Liver (tissue), 3 donors: ENCODE results near the gene SLC28A2.

Source experiments
- FOXA1 ChIP-seq: IDR thresholded peaks from 2 replicates; pipeline ENCODE4 v1.6.1; 2016; ENCODE audit warnings: antibody characterized with exemption
- HNF4G ChIP-seq: IDR thresholded peaks from 2 replicates; pipeline ENCODE4 v1.6.1; 2016; ENCODE audit warnings: antibody characterized with exemption
- JUND ChIP-seq, 2 donors: IDR thresholded peaks; 2 replicates each; pipeline ENCODE4 v1.6.1; 2016; ENCODE audit warnings: antibody characterized with exemption in 2 of 2
- RAD21 ChIP-seq, 2 donors: IDR thresholded peaks; 2 replicates each; pipeline ENCODE4 v1.6.1; 2016; ENCODE audit warnings: antibody characterized with exemption in 2 of 2, mild to moderate bottlenecking in 2 of 2
- SP1 ChIP-seq: IDR thresholded peaks from 2 replicates; pipeline ENCODE4 v1.6.1; 2018; ENCODE audit warnings: antibody characterized with exemption, mild to moderate bottlenecking
- YY1 ChIP-seq: IDR thresholded peaks from 2 replicates; pipeline ENCODE4 v1.6.1; 2016; ENCODE audit warnings: antibody characterized with exemption, mild to moderate bottlenecking
- TF ChIP-seq, protein P1 (sequence below): fragments of 150-350 bp; IDR thresholded peaks from 2 replicates; pipeline ENCODE4 v1.5.1; 2017; ENCODE audit warnings: improper control_type of control experiment, low read depth, low read length; ENCODE audit not compliant: missing input control
- TF ChIP-seq, protein P2 (sequence below): IDR thresholded peaks from 2 replicates; pipeline ENCODE4 v1.6.1; 2016; ENCODE audit warnings: antibody characterized with exemption, mild to moderate bottlenecking
- TF ChIP-seq, protein P3 (sequence below): IDR thresholded peaks from 2 replicates; pipeline ENCODE4 v1.6.1; 2016; ENCODE audit warnings: antibody characterized with exemption
- donor health status: healthy.
- donor health status: healthy.

DNA sequence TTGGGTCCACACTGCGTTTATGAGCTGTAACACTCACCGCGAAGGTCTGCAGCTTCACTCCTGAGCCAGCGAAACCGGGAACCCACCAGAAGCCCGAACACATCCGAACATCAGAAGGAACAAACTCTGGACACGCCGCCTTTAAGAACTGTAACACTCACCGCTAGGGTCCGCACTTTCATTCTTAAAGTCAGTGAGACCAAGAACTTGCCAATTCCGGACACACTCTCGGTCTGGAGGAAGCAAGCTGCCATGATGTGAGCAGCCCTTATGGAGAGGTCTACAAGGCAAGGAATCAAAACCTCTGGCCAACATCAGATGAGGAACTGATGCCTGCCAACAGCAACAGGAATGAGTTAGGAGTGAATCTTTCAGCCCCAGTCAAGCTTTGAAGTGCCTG is 62.9 kb downstream of the SLC28A2 start:
- TF ChIP-seq, protein P1, sequence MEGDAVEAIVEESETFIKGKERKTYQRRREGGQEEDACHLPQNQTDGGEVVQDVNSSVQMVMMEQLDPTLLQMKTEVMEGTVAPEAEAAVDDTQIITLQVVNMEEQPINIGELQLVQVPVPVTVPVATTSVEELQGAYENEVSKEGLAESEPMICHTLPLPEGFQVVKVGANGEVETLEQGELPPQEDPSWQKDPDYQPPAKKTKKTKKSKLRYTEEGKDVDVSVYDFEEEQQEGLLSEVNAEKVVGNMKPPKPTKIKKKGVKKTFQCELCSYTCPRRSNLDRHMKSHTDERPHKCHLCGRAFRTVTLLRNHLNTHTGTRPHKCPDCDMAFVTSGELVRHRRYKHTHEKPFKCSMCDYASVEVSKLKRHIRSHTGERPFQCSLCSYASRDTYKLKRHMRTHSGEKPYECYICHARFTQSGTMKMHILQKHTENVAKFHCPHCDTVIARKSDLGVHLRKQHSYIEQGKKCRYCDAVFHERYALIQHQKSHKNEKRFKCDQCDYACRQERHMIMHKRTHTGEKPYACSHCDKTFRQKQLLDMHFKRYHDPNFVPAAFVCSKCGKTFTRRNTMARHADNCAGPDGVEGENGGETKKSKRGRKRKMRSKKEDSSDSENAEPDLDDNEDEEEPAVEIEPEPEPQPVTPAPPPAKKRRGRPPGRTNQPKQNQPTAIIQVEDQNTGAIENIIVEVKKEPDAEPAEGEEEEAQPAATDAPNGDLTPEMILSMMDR: peak; percentile 13
- TF ChIP-seq, protein P2, sequence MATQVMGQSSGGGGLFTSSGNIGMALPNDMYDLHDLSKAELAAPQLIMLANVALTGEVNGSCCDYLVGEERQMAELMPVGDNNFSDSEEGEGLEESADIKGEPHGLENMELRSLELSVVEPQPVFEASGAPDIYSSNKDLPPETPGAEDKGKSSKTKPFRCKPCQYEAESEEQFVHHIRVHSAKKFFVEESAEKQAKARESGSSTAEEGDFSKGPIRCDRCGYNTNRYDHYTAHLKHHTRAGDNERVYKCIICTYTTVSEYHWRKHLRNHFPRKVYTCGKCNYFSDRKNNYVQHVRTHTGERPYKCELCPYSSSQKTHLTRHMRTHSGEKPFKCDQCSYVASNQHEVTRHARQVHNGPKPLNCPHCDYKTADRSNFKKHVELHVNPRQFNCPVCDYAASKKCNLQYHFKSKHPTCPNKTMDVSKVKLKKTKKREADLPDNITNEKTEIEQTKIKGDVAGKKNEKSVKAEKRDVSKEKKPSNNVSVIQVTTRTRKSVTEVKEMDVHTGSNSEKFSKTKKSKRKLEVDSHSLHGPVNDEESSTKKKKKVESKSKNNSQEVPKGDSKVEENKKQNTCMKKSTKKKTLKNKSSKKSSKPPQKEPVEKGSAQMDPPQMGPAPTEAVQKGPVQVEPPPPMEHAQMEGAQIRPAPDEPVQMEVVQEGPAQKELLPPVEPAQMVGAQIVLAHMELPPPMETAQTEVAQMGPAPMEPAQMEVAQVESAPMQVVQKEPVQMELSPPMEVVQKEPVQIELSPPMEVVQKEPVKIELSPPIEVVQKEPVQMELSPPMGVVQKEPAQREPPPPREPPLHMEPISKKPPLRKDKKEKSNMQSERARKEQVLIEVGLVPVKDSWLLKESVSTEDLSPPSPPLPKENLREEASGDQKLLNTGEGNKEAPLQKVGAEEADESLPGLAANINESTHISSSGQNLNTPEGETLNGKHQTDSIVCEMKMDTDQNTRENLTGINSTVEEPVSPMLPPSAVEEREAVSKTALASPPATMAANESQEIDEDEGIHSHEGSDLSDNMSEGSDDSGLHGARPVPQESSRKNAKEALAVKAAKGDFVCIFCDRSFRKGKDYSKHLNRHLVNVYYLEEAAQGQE: no peak
- TF ChIP-seq YY1 (no peak), HNF4G (no peak), SP1 (no peak), RAD21 (IDR thresholded peaks at IDR 0.05) (peak; percentile 41 to 65), FOXA1 (no peak), JUND (IDR thresholded peaks at IDR 0.05) (no peak)
- TF ChIP-seq, protein P3, sequence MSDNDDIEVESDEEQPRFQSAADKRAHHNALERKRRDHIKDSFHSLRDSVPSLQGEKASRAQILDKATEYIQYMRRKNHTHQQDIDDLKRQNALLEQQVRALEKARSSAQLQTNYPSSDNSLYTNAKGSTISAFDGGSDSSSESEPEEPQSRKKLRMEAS: no peak
